ENCODE results near the gene TMA7.
"Not testable (repeated sequence)": the region's sequence is repeated elsewhere in the genome, so short reads cannot be mapped to it uniquely, and the experiment has no call there.

TMA7 gene

DNA sequence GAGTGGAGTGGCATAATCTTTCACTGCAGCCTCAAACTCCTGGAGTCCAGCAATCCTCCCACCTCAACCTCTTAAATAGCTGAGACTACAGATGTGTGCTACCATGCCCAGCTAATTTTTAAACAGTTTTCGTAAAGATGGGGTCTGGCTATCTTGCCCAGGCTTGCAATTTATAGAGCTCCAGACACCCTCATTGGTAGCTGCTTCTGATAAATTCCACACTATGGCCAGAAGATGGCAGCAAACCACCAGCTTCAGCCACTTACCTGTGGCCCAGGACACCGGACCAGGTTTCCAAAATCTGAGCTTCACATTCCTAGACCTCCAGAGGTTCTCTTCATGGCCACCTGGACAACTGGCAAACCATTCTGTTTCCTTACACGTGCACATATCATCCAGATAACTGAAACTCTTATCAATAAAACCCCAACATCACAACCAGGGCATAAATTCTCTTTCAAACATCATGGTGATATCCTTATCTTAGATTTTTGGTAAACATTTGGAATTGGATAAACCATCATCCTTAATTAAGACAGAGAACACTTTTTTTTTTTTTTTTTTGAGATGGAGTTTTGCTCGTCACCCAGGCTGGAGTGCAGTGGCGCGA is 39.1 kb upstream of the TMA7 start:
- peak; percentile 47 to 59 for DNase-seq (ENCODE audit: low read depth in 1 of 2, low spot score in 1 of 2)
- no peak overlapping the region for H3K27ac ChIP-seq (replicated peaks)
- H3K4me3 ChIP-seq (replicated peaks; ENCODE audit: insufficient read depth, low read length): no peak overlapping the region
- TF ChIP-seq, protein P1, sequence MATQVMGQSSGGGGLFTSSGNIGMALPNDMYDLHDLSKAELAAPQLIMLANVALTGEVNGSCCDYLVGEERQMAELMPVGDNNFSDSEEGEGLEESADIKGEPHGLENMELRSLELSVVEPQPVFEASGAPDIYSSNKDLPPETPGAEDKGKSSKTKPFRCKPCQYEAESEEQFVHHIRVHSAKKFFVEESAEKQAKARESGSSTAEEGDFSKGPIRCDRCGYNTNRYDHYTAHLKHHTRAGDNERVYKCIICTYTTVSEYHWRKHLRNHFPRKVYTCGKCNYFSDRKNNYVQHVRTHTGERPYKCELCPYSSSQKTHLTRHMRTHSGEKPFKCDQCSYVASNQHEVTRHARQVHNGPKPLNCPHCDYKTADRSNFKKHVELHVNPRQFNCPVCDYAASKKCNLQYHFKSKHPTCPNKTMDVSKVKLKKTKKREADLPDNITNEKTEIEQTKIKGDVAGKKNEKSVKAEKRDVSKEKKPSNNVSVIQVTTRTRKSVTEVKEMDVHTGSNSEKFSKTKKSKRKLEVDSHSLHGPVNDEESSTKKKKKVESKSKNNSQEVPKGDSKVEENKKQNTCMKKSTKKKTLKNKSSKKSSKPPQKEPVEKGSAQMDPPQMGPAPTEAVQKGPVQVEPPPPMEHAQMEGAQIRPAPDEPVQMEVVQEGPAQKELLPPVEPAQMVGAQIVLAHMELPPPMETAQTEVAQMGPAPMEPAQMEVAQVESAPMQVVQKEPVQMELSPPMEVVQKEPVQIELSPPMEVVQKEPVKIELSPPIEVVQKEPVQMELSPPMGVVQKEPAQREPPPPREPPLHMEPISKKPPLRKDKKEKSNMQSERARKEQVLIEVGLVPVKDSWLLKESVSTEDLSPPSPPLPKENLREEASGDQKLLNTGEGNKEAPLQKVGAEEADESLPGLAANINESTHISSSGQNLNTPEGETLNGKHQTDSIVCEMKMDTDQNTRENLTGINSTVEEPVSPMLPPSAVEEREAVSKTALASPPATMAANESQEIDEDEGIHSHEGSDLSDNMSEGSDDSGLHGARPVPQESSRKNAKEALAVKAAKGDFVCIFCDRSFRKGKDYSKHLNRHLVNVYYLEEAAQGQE (IDR thresholded peaks at IDR 0.05; ENCODE audit: insufficient replicate concordance, low read depth): no peak
- TF ChIP-seq SPI1 (IDR thresholded peaks at IDR 0.05; ENCODE audit: borderline replicate concordance, low read depth) (no peak), POLR2AphosphoS5 (IDR thresholded peaks at IDR 0.05; ENCODE audit: low read depth) (no peak), GABPA (IDR thresholded peaks at IDR 0.05; ENCODE audit: low read depth) (no peak)
- TF ChIP-seq, protein P2, sequence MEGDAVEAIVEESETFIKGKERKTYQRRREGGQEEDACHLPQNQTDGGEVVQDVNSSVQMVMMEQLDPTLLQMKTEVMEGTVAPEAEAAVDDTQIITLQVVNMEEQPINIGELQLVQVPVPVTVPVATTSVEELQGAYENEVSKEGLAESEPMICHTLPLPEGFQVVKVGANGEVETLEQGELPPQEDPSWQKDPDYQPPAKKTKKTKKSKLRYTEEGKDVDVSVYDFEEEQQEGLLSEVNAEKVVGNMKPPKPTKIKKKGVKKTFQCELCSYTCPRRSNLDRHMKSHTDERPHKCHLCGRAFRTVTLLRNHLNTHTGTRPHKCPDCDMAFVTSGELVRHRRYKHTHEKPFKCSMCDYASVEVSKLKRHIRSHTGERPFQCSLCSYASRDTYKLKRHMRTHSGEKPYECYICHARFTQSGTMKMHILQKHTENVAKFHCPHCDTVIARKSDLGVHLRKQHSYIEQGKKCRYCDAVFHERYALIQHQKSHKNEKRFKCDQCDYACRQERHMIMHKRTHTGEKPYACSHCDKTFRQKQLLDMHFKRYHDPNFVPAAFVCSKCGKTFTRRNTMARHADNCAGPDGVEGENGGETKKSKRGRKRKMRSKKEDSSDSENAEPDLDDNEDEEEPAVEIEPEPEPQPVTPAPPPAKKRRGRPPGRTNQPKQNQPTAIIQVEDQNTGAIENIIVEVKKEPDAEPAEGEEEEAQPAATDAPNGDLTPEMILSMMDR (IDR thresholded peaks at IDR 0.05; ENCODE audit: insufficient read depth, low read length): peak; percentile 65
- no peaks in the 10 kb centered on the region for H3K27me3 ChIP-seq (ENCODE audit: insufficient read depth, poor library complexity, severe bottlenecking)

DNA sequence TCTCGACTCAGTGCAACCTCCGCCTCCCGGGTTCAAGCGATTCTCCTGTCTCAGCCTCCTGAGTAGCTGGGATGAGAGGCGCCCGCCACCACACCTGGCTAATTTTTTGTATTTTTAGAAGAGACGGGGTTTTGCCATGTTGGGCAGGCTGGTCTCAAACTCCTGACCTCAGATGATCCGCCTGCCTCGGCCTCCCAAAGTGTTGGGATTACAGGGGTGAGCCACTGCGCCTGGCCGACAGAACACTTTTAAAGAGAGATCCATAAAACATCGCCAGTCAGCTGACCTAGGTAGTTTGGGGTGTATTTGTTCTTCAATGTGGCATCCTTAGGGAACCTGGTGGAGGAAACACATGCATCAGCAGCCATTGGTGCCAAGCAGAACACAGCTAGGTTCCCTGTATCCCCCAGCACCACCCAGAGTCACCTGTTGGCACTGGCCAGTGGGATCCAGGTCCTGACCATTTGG is 38.6 kb upstream of the TMA7 start:
- H3K27me3 ChIP-seq (ENCODE audit: insufficient read depth, poor library complexity, severe bottlenecking); H3K4me3 ChIP-seq (replicated peaks; ENCODE audit: insufficient read depth, low read length); H3K27ac ChIP-seq (replicated peaks); DNase-seq (ENCODE audit: low read depth in 1 of 2, low spot score in 1 of 2): not testable (repeated sequence)

DNA sequence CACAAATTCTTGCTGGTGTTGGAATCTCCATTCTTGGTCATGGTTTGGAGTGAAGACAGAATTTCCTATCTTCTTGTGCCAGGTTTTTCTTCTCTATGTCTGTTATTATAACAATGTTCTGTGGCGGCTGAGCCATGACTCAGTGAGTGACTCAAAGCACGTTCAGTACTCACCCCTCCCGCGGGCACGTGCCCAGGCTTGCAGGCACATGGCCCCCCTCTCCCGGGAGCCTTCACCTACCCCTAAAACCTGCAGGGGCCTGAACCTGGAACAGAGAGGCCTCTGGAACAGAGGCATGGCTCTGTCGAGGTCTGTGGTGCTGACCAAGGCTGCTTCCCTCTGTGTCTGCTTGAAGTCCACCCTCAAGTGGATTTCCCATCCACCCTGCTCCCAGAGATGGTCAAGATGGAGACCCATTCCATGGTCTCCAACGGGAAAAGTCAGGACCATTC is 37.8 kb upstream of the TMA7 start:
- Histone ChIP-seq H3K27ac (replicated peaks) (no peak overlapping the region), H3K4me3 (replicated peaks; ENCODE audit: insufficient read depth, low read length) (no peak overlapping the region), H3K27me3 (ENCODE audit: insufficient read depth, poor library complexity, severe bottlenecking) (no peaks in the 10 kb centered on the region)
- TF ChIP-seq, protein P1 (IDR thresholded peaks at IDR 0.05; ENCODE audit: insufficient replicate concordance, low read depth): no peak
- TF ChIP-seq GABPA (IDR thresholded peaks at IDR 0.05; ENCODE audit: low read depth) (no peak), POLR2AphosphoS5 (IDR thresholded peaks at IDR 0.05; ENCODE audit: low read depth) (no peak), SPI1 (IDR thresholded peaks at IDR 0.05; ENCODE audit: borderline replicate concordance, low read depth) (no peak)
- TF ChIP-seq, protein P2 (IDR thresholded peaks at IDR 0.05; ENCODE audit: insufficient read depth, low read length): no peak
- no peak for DNase-seq (ENCODE audit: low read depth in 1 of 2, low spot score in 1 of 2)

DNA sequence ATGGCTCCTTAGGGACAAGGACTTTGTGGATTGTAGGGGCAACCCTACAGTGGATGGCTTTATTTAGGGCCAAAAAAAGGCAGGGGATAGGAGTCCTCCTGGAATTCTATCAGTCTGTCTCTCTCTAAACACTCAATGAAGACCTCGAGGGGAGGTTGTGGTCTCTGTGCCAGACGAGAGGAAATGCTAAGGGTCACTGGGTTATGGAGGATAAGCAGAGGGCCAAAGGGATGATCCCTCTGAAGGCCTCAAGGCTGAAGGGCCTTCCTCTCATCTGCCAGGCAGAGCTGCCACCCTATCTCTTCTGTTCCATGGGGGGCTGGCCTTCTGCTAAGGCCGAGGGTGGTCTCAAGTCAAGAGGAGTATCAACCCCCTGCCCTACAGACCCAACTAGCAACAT is 37.1 kb upstream of the TMA7 start:
- Histone ChIP-seq H3K27me3 (ENCODE audit: insufficient read depth, poor library complexity, severe bottlenecking) (no peaks in the 10 kb centered on the region), H3K4me3 (replicated peaks; ENCODE audit: insufficient read depth, low read length) (no peak overlapping the region), H3K27ac (replicated peaks) (no peak overlapping the region)
- TF ChIP-seq GABPA (IDR thresholded peaks at IDR 0.05; ENCODE audit: low read depth) (no peak), SPI1 (IDR thresholded peaks at IDR 0.05; ENCODE audit: borderline replicate concordance, low read depth) (no peak), POLR2AphosphoS5 (IDR thresholded peaks at IDR 0.05; ENCODE audit: low read depth) (no peak)
- TF ChIP-seq, protein P1 (IDR thresholded peaks at IDR 0.05; ENCODE audit: insufficient replicate concordance, low read depth): no peak
- TF ChIP-seq, protein P2 (IDR thresholded peaks at IDR 0.05; ENCODE audit: insufficient read depth, low read length): no peak
- no peak for DNase-seq (ENCODE audit: low read depth in 1 of 2, low spot score in 1 of 2)

Data from HL-60 (cell line).